PC-9 (cell line): ENCODE data around the gene PSMB1. TPM values are rescaled to one million over a fixed set of nuclear protein-coding genes. Genes with fewer than 3 reads are reported as not detected.

Experiments used
- BruUV-seq: library from RNA; stranded (reverse); fragments of 400-500 nt; replicated peaks from 2 replicates; lab custom pipeline; 2021; lab: Mats Ljungman, UMichigan
- CTCF ChIA-PET: fragments of 300-600 bp; sonication (Branson Sonifier 250); formaldehyde crosslinking; loops from one replicate; lab custom pipeline; 2022; ENCODE audit warnings: antibody characterized with exemption; lab: Charles Lee
- POLR2A ChIA-PET: fragments of 300-600 bp; sonication (Branson Sonifier 250); formaldehyde crosslinking; loops from one replicate; lab custom pipeline; 2022; ENCODE audit warnings: antibody characterized with exemption; ENCODE audit not compliant: unreplicated experiment; lab: Charles Lee
- DNase-seq, 2 experiments: peaks; one replicate each; pipeline versions ENCODE4 v3.0.0 to v3.0.0-alpha.2; 2015 to 2022; ENCODE audit warnings: mixed read lengths in 1 of 2
- H2AFZ ChIP-seq: fragments of 200-600 bp; sonication (generic); 2 replicates; pipeline ENCODE4 v1.8.1; 2017; ENCODE audit warnings: antibody characterized with exemption
- H3F3A ChIP-seq: fragments of 200-600 bp; sonication (generic); 2 replicates; pipeline ENCODE4 v1.8.1; 2017; ENCODE audit warnings: antibody characterized with exemption, mild to moderate bottlenecking, low read depth; ENCODE audit not compliant: insufficient read depth
- H3K27ac ChIP-seq: fragments of 200-600 bp; sonication (generic); 2 replicates; pipeline ENCODE4 v1.6.1; 2016; ENCODE audit warnings: mixed run types
- H3K27me3 ChIP-seq: fragments of 200-600 bp; sonication (generic); 2 replicates; pipeline ENCODE4 v1.6.1; 2016; ENCODE audit warnings: low read depth, mixed run types; ENCODE audit not compliant: insufficient read depth
- H3K36me3 ChIP-seq: fragments of 200-600 bp; sonication (generic); 2 replicates; pipeline ENCODE4 v1.6.1; 2016; ENCODE audit warnings: low read depth, mixed run types
- H3K4me1 ChIP-seq: fragments of 200-600 bp; sonication (generic); replicated peaks from 2 replicates; pipeline ENCODE4 v1.6.1; 2016; ENCODE audit warnings: mixed run types; ENCODE audit not compliant: insufficient read depth
- H3K4me2 ChIP-seq: fragments of 200-600 bp; sonication (generic); 2 replicates; pipeline ENCODE4 v1.6.1; 2017; ENCODE audit warnings: mixed run types
- H3K4me3 ChIP-seq: fragments of 200-600 bp; sonication (generic); 2 replicates; pipeline ENCODE4 v1.6.1; 2016; ENCODE audit warnings: mixed run types
- H3K79me2 ChIP-seq: fragments of 200-600 bp; sonication (generic); 2 replicates; pipeline ENCODE4 v1.6.1; 2017; ENCODE audit warnings: low read depth, mixed run types
- H3K9me2 ChIP-seq: fragments of 200-600 bp; sonication (generic); 2 replicates; pipeline ENCODE4 v1.8.1; 2017; ENCODE audit warnings: mild to moderate bottlenecking; ENCODE audit not compliant: insufficient read depth
- H3K9me3 ChIP-seq: fragments of 200-600 bp; sonication (generic); 2 replicates; pipeline ENCODE4 v1.8.1; 2016; ENCODE audit warnings: low read depth; ENCODE audit not compliant: insufficient read depth
- H4K20me1 ChIP-seq: fragments of 200-600 bp; sonication (generic); 2 replicates; pipeline ENCODE4 v1.8.1; 2017; ENCODE audit not compliant: insufficient read depth
- EZH2 ChIP-seq: fragments of 200-600 bp; sonication (generic); IDR thresholded peaks from 2 replicates; pipeline ENCODE4 v1.8.0; 2017; ENCODE audit warnings: antibody characterized with exemption, low read depth
- intact Hi-C: fragments of 100-400 bp; cut with micrococcal nuclease; formaldehyde crosslinking; loops from one replicate; pipeline ENCODE4 v1.10.0; 2022; ENCODE audit not compliant: unreplicated experiment
- total RNA-seq: library from RNA; stranded (reverse); gene quantifications from 2 replicates; pipeline ENCODE4 v1.2.3, GENCODE V29; 2021
- TF ChIP-seq, protein P1 (sequence below): fragments of 200-600 bp; sonication (generic); conservative IDR thresholded peaks from 2 replicates; pipeline ENCODE4 v1.6.1; 2017; ENCODE audit warnings: mixed run types, antibody characterized with exemption, mild to moderate bottlenecking, moderate library complexity

PSMB1 gene
- total RNA-seq, 1 experiment from 2014 or later, result 169 TPM

DNA sequence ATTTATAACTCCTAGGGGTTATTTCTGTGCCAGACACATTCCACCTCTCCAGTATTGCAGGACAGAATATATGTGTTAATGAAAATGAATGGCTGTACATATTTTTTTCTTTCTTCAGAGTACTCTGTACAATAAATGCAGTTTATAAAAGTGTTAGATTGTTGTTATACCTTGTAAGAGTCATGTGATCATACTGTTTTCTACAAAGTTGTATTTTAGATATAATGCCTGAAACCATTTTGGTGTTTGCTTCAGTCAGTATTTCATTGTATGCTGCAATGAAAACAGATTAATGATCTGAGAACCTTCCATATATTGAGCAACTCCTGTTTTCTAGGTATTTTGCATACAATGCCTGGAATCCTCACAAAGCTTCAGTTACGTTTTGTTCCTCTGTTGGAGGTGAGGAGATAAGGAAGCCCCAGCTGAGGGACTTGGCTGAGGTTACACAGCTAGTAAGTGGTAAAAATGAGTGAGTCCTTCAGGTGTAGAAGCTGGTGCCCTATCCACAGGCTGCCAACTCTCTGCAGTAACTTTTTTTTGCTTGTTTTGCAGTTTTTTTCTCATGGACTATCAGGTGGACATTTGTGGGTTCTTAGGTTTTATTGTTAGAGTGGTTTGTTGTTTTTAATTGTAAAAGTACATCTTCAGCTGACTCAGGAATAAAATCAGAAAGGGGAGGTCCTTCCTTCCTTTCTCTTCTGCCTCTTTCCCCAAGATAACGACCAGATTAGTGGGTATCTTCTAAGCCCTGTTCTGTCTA lies 19.8 kb upstream of the PSMB1 start:
- Histone ChIP-seq H3K79me2 (no peaks in the 10 kb centered on the region), H3K27me3 (no peaks in the 10 kb centered on the region), H3K9me3 (no peaks in the 10 kb centered on the region), H3K4me1 (no peaks in the 10 kb centered on the region), H3K4me3 (no peak overlapping the region), H3K27ac (no peak overlapping the region), H3K36me3 (peaks cover 4% of the 10 kb centered on the region), H3K4me2 (no peak overlapping the region), H3K9me2 (no peaks in the 10 kb centered on the region), H3F3A (peaks cover 17% of the 10 kb centered on the region; the same call in 1 of the 2 replicates), H4K20me1 (0 out of 2 replicates have a peak, but pooled peaks cover 5% of the 10 kb centered on the region), H2AFZ (no peak overlapping the region)
- CTCF ChIA-PET, result no interaction called here
- no TSS peak for BruUV-seq
- POLR2A ChIA-PET, result interaction anchor here (0.6 kb wide), 1 partner anchor 19 kb away, joined by 11 read pairs; the partner anchor contains the start of gene TBP
- DNase-seq, result no peak
- no peak for TF ChIP-seq EZH2
- TF ChIP-seq, protein P1, sequence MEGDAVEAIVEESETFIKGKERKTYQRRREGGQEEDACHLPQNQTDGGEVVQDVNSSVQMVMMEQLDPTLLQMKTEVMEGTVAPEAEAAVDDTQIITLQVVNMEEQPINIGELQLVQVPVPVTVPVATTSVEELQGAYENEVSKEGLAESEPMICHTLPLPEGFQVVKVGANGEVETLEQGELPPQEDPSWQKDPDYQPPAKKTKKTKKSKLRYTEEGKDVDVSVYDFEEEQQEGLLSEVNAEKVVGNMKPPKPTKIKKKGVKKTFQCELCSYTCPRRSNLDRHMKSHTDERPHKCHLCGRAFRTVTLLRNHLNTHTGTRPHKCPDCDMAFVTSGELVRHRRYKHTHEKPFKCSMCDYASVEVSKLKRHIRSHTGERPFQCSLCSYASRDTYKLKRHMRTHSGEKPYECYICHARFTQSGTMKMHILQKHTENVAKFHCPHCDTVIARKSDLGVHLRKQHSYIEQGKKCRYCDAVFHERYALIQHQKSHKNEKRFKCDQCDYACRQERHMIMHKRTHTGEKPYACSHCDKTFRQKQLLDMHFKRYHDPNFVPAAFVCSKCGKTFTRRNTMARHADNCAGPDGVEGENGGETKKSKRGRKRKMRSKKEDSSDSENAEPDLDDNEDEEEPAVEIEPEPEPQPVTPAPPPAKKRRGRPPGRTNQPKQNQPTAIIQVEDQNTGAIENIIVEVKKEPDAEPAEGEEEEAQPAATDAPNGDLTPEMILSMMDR, result no peak
- intact Hi-C loops, result no loop called here

DNA sequence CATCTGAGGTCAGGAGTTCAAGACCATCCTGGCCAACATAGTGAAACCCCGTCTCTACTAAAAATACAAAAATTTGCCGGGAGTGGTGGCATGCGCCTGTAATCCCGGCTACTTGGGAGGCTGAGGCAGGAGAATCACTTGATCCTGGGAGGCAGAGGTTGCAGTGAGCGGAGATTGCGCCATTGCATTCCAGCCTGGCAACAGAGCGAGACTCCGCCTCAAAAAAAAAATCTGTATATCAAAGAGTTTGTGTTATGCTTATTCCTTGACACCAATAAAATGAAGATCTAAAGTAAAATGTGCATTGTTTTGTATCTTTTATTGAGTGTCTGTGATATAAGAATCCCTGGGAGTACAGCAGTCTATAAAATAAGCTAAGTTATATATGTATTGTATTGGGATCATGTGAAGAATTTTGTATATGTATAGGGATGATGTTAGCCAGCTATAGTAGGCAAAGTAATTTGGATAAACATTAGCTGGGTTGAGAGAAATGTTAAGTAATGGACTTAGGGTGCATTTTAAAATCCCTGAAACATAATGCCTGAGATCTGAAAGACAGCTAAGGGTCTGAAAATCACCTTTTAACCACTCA lies 11.9 kb upstream of the PSMB1 start:
- Histone ChIP-seq H2AFZ (no peak overlapping the region), H3K4me1 (no peaks in the 10 kb centered on the region), H3K9me2 (no peaks in the 10 kb centered on the region), H3F3A (no peaks in the 10 kb centered on the region), H3K4me3 (no peak overlapping the region), H3K27ac (no peak overlapping the region), H3K4me2 (no peak overlapping the region), H4K20me1 (peaks cover 7% of the 10 kb centered on the region; the same call in 1 of the 2 replicates), H3K36me3 (peaks cover 36% of the 10 kb centered on the region), H3K9me3 (no peaks in the 10 kb centered on the region), H3K79me2 (no peaks in the 10 kb centered on the region), H3K27me3 (no peaks in the 10 kb centered on the region)
- BruUV-seq, result no TSS peak
- intact Hi-C loops, result no loop called here
- ChIA-PET CTCF (no interaction called here), POLR2A (interaction anchor here (0.7 kb wide), 1 partner anchor 32 kb away, joined by 3 read pairs; no protein-coding TSS in a partner anchor)
- DNase-seq, result no peak
- TF ChIP-seq EZH2, result no peak
- TF ChIP-seq, protein P1, result no peak

DNA sequence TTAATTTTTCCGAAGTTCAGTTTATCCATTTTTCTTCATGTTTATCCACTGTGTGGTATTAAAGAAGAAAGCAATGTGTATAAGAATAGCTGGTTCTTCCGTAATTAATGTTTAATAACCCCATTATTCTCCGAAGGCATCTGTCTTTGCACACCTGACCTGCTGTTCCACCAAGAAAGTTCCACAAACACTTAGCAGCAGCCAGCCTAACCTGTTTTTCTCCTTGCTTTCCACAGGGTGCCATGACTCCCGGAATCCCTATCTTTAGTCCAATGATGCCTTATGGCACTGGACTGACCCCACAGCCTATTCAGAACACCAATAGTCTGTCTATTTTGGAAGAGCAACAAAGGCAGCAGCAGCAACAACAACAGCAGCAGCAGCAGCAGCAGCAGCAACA lies 8.4 kb upstream of the PSMB1 start:
- Histone ChIP-seq H3K4me2 (no peak overlapping the region), H3K9me3 (no peaks in the 10 kb centered on the region), H2AFZ (no peak overlapping the region), H3K27ac (no peak overlapping the region), H3K27me3 (no peaks in the 10 kb centered on the region), H3K36me3 (peaks cover 30% of the 10 kb centered on the region; the same call in 1 of the 2 replicates), H3K79me2 (peaks cover 16% of the 10 kb centered on the region), H3K4me1 (no peaks in the 10 kb centered on the region), H3K4me3 (no peak overlapping the region), H3F3A (no peaks in the 10 kb centered on the region), H3K9me2 (no peaks in the 10 kb centered on the region), H4K20me1 (peaks cover 4% of the 10 kb centered on the region; the same call in 1 of the 2 replicates)
- intact Hi-C loops, result no loop called here
- ChIA-PET CTCF (no interaction called here), POLR2A (no interaction called here)
- no TSS peak for BruUV-seq
- DNase-seq, result no peak
- TF ChIP-seq, protein P1, result no peak
- TF ChIP-seq EZH2, result no peak
